ENCODE measurements around the gene SLC39A7. TPM values are rescaled to one million over a fixed set of nuclear protein-coding genes. Genes with fewer than 3 reads are reported as not detected.

SLC39A7 gene
- total RNA-seq: 100 to 1,000 TPM in 1 of 2 donors, 10 to 100 TPM in 1; 45.0 to 112 TPM
- polyA plus RNA-seq: 10 to 100 TPM in 1 of 2 donors, 1 to 10 TPM in 1; 8.9 to 97.3 TPM

- WGBS: under 1% methylated on average over 68 of the region's 68 CpGs
- no peaks in the 10 kb centered on the region for H3K27me3 ChIP-seq (ENCODE audit: control insufficient read depth in 4 of 4, insufficient read depth in 4 of 4, low read length in 3 of 4)
- peak within 1 kb of the TSS; percentile 76 to 82 (median 81) for H3K4me3 ChIP-seq (ENCODE audit: low read depth in 1 of 3, low read length in 3 of 3)
- H3K9ac ChIP-seq (ENCODE audit: low read depth in 1 of 2, low read length in 2 of 2): peak within 1 kb of the TSS; percentile 94 to 97
- TF ChIP-seq ZBTB33 (IDR thresholded peaks at IDR 0.05) (peak; percentile 100), TAF1 (conservative IDR thresholded peaks at IDR 0.05) (peak; percentile 89), HNF4G (IDR thresholded peaks at IDR 0.05) (no peak), EGR1 (IDR thresholded peaks at IDR 0.05; ENCODE audit: low read depth in 2 of 2) (peak; percentile 68 to 85), MAX (IDR thresholded peaks at IDR 0.05) (peak; percentile 65), RXRA (IDR thresholded peaks at IDR 0.05) (peak; percentile 84 to 88), JUND (IDR thresholded peaks at IDR 0.05) (no peak), REST (IDR thresholded peaks at IDR 0.05) (peak; percentile 77), SP1 (IDR thresholded peaks at IDR 0.05) (peak; percentile 68), FOXA1 (IDR thresholded peaks at IDR 0.05) (no peak), NR2F2 (IDR thresholded peaks at IDR 0.05) (peak; percentile 49), GABPA (IDR thresholded peaks at IDR 0.05 in 1 of 2, conservative IDR thresholded peaks at IDR 0.05 in 1 of 2) (peak; percentile 59 to 91), RAD21 (IDR thresholded peaks at IDR 0.05) (no peak), CTCF (IDR thresholded peaks at IDR 0.05; ENCODE audit: low read depth, low read length, missing input control) (no peak), FOXA2 (IDR thresholded peaks at IDR 0.05) (no peak), YY1 (IDR thresholded peaks at IDR 0.05) (peak; percentile 100), ATF3 (IDR thresholded peaks at IDR 0.05) (no peak), HNF4A (conservative IDR thresholded peaks at IDR 0.05) (peak; percentile 15 to 40)
- peaks cover 11 to 74% (median 61%) of the 10 kb centered on the region in 4 donors for H3K4me1 ChIP-seq (ENCODE audit: control insufficient read depth in 4 of 4, insufficient read depth in 4 of 4, low read length in 3 of 4)
- H3K36me3 ChIP-seq (ENCODE audit: control insufficient read depth in 4 of 4, insufficient read depth in 3 of 4, low read depth in 1 of 4, low read length in 3 of 4): peaks cover 3 to 36% (median 23%) of the 10 kb centered on the region in 4 donors
- H3K9me3 ChIP-seq (ENCODE audit: control insufficient read depth in 4 of 4, low read length in 3 of 4): no peaks in the 10 kb centered on the region
- peak within 1 kb of the TSS; percentile 97 to 98 for H3K27ac ChIP-seq (ENCODE audit: low read depth in 1 of 2, low read length in 2 of 2)
- DNase-seq (ENCODE audit: low spot score): peak; percentile 94
These were observed at the start of gene SLC39A7, which contains the start of gene RXRB for GRCh38 chr6:33200219-33201146. Gene SLC39A7, plus strand, starts transcription at chr6:33200867. Its CDS starts 379 bp downstream, at chr6:33201246. Gene RXRB, minus strand, starts transcription at chr6:33200665. Its CDS starts 189 bp downstream, at chr6:33200476.

Measured in liver (tissue), 9 donors.